Left ventricle myocardium inferior (tissue), 1 donor: ENCODE measurements around the gene LINC00237. TPM values are rescaled to one million over a fixed set of nuclear protein-coding genes. Genes with fewer than 3 reads are reported as not detected.

Source experiments
- DNase-seq: peaks from one replicate; pipeline ENCODE4 v3.0.0-alpha.2; 2020
- H3K27ac ChIP-seq: fragments of 200-600 bp; replicated peaks from 2 replicates; pipeline ENCODE4 v1.8.0; 2021
- H3K27me3 ChIP-seq: fragments of 200-600 bp; 2 replicates; pipeline ENCODE4 v1.8.0; 2021; ENCODE audit warnings: low read depth
- H3K36me3 ChIP-seq: fragments of 200-600 bp; 2 replicates; pipeline ENCODE4 v1.8.0; 2021
- H3K4me1 ChIP-seq: fragments of 200-600 bp; 2 replicates; pipeline ENCODE4 v1.8.0; 2021
- H3K4me3 ChIP-seq: fragments of 200-600 bp; 2 replicates; pipeline ENCODE4 v1.8.0; 2021; ENCODE audit warnings: mild to moderate bottlenecking, moderate library complexity
- H3K9me3 ChIP-seq: fragments of 200-600 bp; replicated peaks from 2 replicates; pipeline ENCODE4 v1.8.0; 2021
- CTCF ChIP-seq: fragments of 200-600 bp; IDR thresholded peaks from 2 replicates; pipeline ENCODE4 v1.8.0; 2021; ENCODE audit warnings: antibody characterized with exemption, mild to moderate bottlenecking, borderline replicate concordance
- intact Hi-C: fragments of 100-400 bp; cut with micrococcal nuclease; formaldehyde crosslinking; loops from one replicate; pipeline ENCODE4 v1.11.0; 2022
- total RNA-seq: library from RNA; stranded (reverse); fragmentation: NEBNext Ultra II Directional; extraction: Animal tissue kit (Norgen Biotek cat#: 25700); gene quantifications from one replicate; pipeline ENCODE4 v1.2.1, GENCODE V29; 2021
- donor health status: DM: no; HTN: yes; CAD: no; lungs with severe emphysema.

The LINC00237 gene
- total RNA-seq, 1 donor from 2014 or later = not detected

GRCh38 chr20:21101932-21102575, 4.1 kb downstream of the LINC00237 start:
- Histone ChIP-seq H3K9me3 (no peaks in the 10 kb centered on the region), H3K4me1 (peaks cover 55% of the 10 kb centered on the region), H3K36me3 (no peaks in the 10 kb centered on the region), H3K27me3 (peaks cover 100% of the 10 kb centered on the region), H3K27ac (no peak overlapping the region), H3K4me3 (peak overlapping the region; percentile 62)
- TF ChIP-seq CTCF = no peak
- intact Hi-C loops = no loop called here
- DNase-seq = no peak

GRCh38 chr20:21101453-21101931, 4.7 kb downstream of the LINC00237 start:
- no peaks in the 10 kb centered on the region for H3K9me3 ChIP-seq
- no peak for TF ChIP-seq CTCF
- H3K4me3 ChIP-seq = peak overlapping the region; percentile 62
- intact Hi-C loops = no loop called here
- peaks cover 100% of the 10 kb centered on the region for H3K27me3 ChIP-seq
- H3K4me1 ChIP-seq = peaks cover 55% of the 10 kb centered on the region
- H3K36me3 ChIP-seq = no peaks in the 10 kb centered on the region
- no peak overlapping the region for H3K27ac ChIP-seq
- DNase-seq = no peak

DNA sequence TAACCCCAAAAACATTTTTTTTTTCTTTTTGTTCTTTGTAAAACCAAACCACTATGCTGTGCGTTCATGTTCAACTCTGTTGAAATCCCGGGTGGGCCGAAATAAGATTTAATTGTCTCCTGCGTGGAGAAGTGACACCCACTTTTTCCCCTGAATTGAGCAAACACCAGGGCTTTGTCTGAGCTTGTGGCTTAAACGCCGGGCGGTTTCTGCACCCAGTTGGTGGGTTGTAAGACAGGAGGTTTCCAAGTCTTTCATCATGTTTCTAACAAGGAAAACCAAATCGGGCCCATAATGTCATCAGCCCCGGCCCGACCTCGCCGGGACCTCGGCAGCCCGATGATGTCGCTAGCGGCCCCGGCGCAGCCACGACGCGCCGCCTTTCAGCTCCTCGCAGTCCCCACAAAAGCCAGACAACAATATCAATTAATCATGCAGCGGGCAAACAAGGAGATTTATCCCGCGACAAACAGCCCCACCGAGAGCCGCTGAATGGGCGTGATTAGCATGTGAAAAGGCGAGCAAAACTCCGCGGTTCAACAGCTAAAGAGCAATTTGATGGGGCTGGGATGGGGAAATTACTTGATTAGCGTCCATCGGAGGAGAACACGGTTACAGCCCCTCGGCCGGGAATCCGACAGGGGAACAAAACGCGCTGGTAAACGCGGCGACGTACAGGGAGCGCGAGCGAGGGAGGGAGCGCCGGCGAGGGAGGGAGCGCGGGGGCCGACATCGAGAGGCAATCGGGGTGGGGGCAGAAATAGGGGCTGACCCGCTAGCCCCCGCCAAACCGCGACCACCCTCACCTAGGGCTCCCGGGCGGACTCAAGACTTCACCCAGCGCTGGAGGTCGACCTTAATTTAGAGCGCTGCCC, 5.3 kb downstream of the LINC00237 start:
- Histone ChIP-seq H3K4me3 (peak overlapping the region; percentile 62), H3K36me3 (no peaks in the 10 kb centered on the region), H3K27ac (no peak overlapping the region), H3K27me3 (peaks cover 100% of the 10 kb centered on the region), H3K9me3 (no peaks in the 10 kb centered on the region), H3K4me1 (peaks cover 48% of the 10 kb centered on the region)
- DNase-seq = no peak
- no peak for TF ChIP-seq CTCF
- intact Hi-C loops = no loop called here

GRCh38 chr20:21099751-21100577, 6.2 kb downstream of the LINC00237 start:
- H3K4me1 ChIP-seq = peaks cover 41% of the 10 kb centered on the region
- intact Hi-C loops = no loop called here
- peak overlapping the region; percentile 62 for H3K4me3 ChIP-seq
- TF ChIP-seq CTCF = no peak
- no peak overlapping the region for H3K27ac ChIP-seq
- peak; percentile 40 for DNase-seq
- no peaks in the 10 kb centered on the region for H3K36me3 ChIP-seq
- H3K9me3 ChIP-seq = no peaks in the 10 kb centered on the region
- H3K27me3 ChIP-seq = peaks cover 100% of the 10 kb centered on the region
